T47D (cell line): ENCODE results near the gene MCU.
A peak's percentile ranks its signal among the peaks of the same experiment; 100 is the strongest.
"Not testable (repeated sequence)": the region's sequence is repeated elsewhere in the genome, so short reads cannot be mapped to it uniquely, and the experiment has no call there.

Experiments used
- DNase-seq, 2 experiments: peaks; one replicate each; pipeline versions ENCODE4 v3.0.0 to v3.0.0-alpha.2; 2011 to 2012; ENCODE audit warnings: low read depth in 1 of 2, low spot score in 1 of 2
- JUND ChIP-seq: IDR thresholded peaks from 2 replicates; pipeline ENCODE4 v1.6.1; 2012; ENCODE audit warnings: low read depth
- in situ Hi-C: cut with HindIII; loops from 2 replicates; pipeline ENCODE4 v1.10.0; 2016; ENCODE audit warnings: low sequenced_read_pairs, low pct_unique_long_range_greater_than_20kb

Gene MCU

GRCh38 chr10:72763201-72763600 lies 71.3 kb downstream of the MCU start:
- no peak for DNase-seq
- no peak for TF ChIP-seq JUND
- in situ Hi-C loops: no loop called here

GRCh38 chr10:72764151-72764550 lies 72.2 kb downstream of the MCU start:
- TF ChIP-seq JUND: no peak
- DNase-seq: no peak
- in situ Hi-C loops: no loop called here

- TF ChIP-seq JUND: no peak
- in situ Hi-C loops: no loop called here
- DNase-seq: no peak
These were observed 73.3 kb downstream of the MCU start for GRCh38 chr10:72765051-72765745.

GRCh38 chr10:72771195-72771594 lies 79.3 kb downstream of the MCU start:
- in situ Hi-C loops, DNase-seq: not testable (repeated sequence)

GRCh38 chr10:72772031-72772430 lies 80.1 kb downstream of the MCU start:
- DNase-seq: no peak
- in situ Hi-C loops: no loop called here

GRCh38 chr10:72779874-72780273 lies 87.9 kb downstream of the MCU start:
- no peak for DNase-seq
- in situ Hi-C loops: no loop called here
- TF ChIP-seq JUND: no peak

More at GRCh38 chr10:72772031-72772430, 80.1 kb downstream of the MCU start:
- TF ChIP-seq JUND: no peak

- TF ChIP-seq JUND: no peak
- DNase-seq: no peak
- in situ Hi-C loops: no loop called here
These were observed 90.8 kb downstream of the MCU start for GRCh38 chr10:72782649-72783330.

- DNase-seq: no peak
- in situ Hi-C loops: no loop called here
- TF ChIP-seq JUND: no peak
These were observed 91.5 kb downstream of the MCU start for GRCh38 chr10:72783410-72783833.

GRCh38 chr10:72784551-72785351 lies 92.8 kb downstream of the MCU start:
- no peak for TF ChIP-seq JUND
- in situ Hi-C loops: no loop called here
- peak; percentile 5 to 60 for DNase-seq

- no peak for DNase-seq
- TF ChIP-seq JUND: no peak
- in situ Hi-C loops: no loop called here
These were observed 93.5 kb downstream of the MCU start for GRCh38 chr10:72785409-72785808.

GRCh38 chr10:72790216-72790990 lies 98.5 kb downstream of the MCU start:
- no peak for TF ChIP-seq JUND
- in situ Hi-C loops: no loop called here
- DNase-seq: no peak

GRCh38 chr10:72792288-72792687 lies 100.3 kb downstream of the MCU start:
- in situ Hi-C loops: no loop called here
- TF ChIP-seq JUND: no peak
- DNase-seq: no peak
